A673 (cell line): ENCODE results near the gene RALGAPA1.
"Not testable (repeated sequence)": the region's sequence is repeated elsewhere in the genome, so short reads cannot be mapped to it uniquely, and the experiment has no call there.

Source experiments
- EZH2 ChIP-seq: fragments of 200-600 bp; sonication (generic); IDR thresholded peaks from 2 replicates; pipeline ENCODE4 v1.6.1; 2017; ENCODE audit warnings: borderline replicate concordance, low read depth, mild to moderate bottlenecking, mixed read lengths, antibody characterized with exemption, low read length; ENCODE audit not compliant: poor library complexity, severe bottlenecking
- TF ChIP-seq, protein P1 (sequence below): fragments of 300-800, 200-600 bp; sonication (generic); conservative IDR thresholded peaks from 2 replicates; pipeline ENCODE4 v1.5.1; 2017; ENCODE audit warnings: low read depth, mild to moderate bottlenecking, antibody characterized with exemption, low read length, moderate library complexity, mixed read lengths

DNA sequence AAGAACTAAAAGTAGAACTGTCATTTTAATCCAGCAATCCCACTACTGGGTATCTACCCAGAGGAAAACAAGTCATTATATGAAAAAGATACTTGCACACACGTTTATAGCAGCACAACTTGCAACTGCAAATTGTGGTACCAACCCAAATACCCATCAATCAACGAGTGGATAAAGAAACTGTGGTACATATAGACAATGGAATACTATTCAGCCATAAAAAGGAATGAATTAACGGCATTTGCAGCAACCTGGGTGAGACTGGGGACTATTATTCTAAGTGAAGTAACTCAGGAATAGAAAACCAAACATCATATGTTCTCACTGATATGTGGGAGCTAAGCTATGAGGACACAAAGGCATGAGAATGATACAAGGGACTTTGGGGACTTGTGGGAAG lies 73.9 kb downstream of the RALGAPA1 start:
- TF ChIP-seq, protein P1, sequence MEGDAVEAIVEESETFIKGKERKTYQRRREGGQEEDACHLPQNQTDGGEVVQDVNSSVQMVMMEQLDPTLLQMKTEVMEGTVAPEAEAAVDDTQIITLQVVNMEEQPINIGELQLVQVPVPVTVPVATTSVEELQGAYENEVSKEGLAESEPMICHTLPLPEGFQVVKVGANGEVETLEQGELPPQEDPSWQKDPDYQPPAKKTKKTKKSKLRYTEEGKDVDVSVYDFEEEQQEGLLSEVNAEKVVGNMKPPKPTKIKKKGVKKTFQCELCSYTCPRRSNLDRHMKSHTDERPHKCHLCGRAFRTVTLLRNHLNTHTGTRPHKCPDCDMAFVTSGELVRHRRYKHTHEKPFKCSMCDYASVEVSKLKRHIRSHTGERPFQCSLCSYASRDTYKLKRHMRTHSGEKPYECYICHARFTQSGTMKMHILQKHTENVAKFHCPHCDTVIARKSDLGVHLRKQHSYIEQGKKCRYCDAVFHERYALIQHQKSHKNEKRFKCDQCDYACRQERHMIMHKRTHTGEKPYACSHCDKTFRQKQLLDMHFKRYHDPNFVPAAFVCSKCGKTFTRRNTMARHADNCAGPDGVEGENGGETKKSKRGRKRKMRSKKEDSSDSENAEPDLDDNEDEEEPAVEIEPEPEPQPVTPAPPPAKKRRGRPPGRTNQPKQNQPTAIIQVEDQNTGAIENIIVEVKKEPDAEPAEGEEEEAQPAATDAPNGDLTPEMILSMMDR, result not testable (repeated sequence)
- not testable (repeated sequence) for TF ChIP-seq EZH2
